H1 (cell line): ENCODE results near the gene NSD2. TPM values are rescaled to one million over a fixed set of nuclear protein-coding genes. Genes with fewer than 3 reads are reported as not detected.

ENCODE experiments used
- CTCF ChIA-PET: fragments of 300-600 bp; sonication (Branson Sonifier 250); formaldehyde crosslinking; loops from one replicate; lab custom pipeline; 2021; ENCODE audit not compliant: partially characterized antibody; lab: Charles Lee
- POLR2A ChIA-PET: fragments of 300-600 bp; sonication (Branson Sonifier 250); formaldehyde crosslinking; loops from one replicate; lab custom pipeline; 2021; ENCODE audit warnings: inconsistent platforms; ENCODE audit not compliant: partially characterized antibody; lab: Charles Lee
- DNase-seq, 2 experiments: peaks; one replicate each; pipeline versions ENCODE4 v3.0.0 to v3.0.0-alpha.2; 2010 to 2022; ENCODE audit warnings: low spot score in 2 of 2, low read depth in 1 of 2, mixed read lengths in 1 of 2
- FAIRE-seq: peaks from 2 replicates; lab custom pipeline; 2011; peaks lifted over from hg19 to GRCh38; lab: Jason Lieb, UNC
- H2AFZ ChIP-seq: 2 replicates; pipeline ENCODE4 v1.8.1; 2012; ENCODE audit warnings: low read length, inconsistent platforms
- H2AK5ac ChIP-seq: 2 replicates; pipeline ENCODE4 v1.6.1; 2013; ENCODE audit warnings: low read depth, low read length
- H2BK120ac ChIP-seq: replicated peaks from 2 replicates; pipeline ENCODE3; 2013; ENCODE audit warnings: low read depth, low read length, inconsistent platforms
- H2BK12ac ChIP-seq: 2 replicates; pipeline ENCODE4 v1.6.1; 2013; ENCODE audit warnings: low read depth, low read length
- H2BK15ac ChIP-seq: 2 replicates; pipeline ENCODE4 v1.6.1; 2013; ENCODE audit warnings: low read length
- H2BK20ac ChIP-seq: 2 replicates; pipeline ENCODE4 v1.6.1; 2013; ENCODE audit warnings: low read length
- H2BK5ac ChIP-seq: 2 replicates; pipeline ENCODE4 v1.6.1; 2013; ENCODE audit warnings: low read depth, low read length
- H3K14ac ChIP-seq: 2 replicates; pipeline ENCODE4 v1.6.1; 2013; ENCODE audit warnings: inconsistent platforms; ENCODE audit not compliant: insufficient read length
- H3K18ac ChIP-seq: 2 replicates; pipeline ENCODE4 v1.6.1; 2013; ENCODE audit warnings: low read length; ENCODE audit errors: extremely low read depth
- H3K23ac ChIP-seq: 2 replicates; pipeline ENCODE4 v1.6.1; 2013; ENCODE audit warnings: inconsistent platforms; ENCODE audit not compliant: insufficient read length
- H3K23me2 ChIP-seq: 2 replicates; pipeline ENCODE4 v1.6.1; 2013; ENCODE audit warnings: low read depth, low read length
- H3K27ac ChIP-seq: 2 replicates; pipeline ENCODE4 v1.6.1; 2011; ENCODE audit warnings: low read depth, low read length, inconsistent platforms
- H3K27me3 ChIP-seq, 4 experiments: replicated peaks in 1 of 4; 1 replicate in 1 of 4; 2 replicates in 3 of 4; pipeline versions ENCODE4 v1.6.1 to v1.8.1; 2011 to 2013; ENCODE audit warnings: low read length in 3 of 4, mild to moderate bottlenecking in 3 of 4, inconsistent platforms in 2 of 4, mixed read lengths in 2 of 4, moderate library complexity in 1 of 4; ENCODE audit not compliant: control insufficient read depth in 3 of 4, insufficient read depth in 3 of 4; ENCODE audit errors: extremely low read depth in 1 of 4
- H3K36me3 ChIP-seq, 4 experiments: 2 replicates each; pipeline versions ENCODE4 v1.6.1 to v1.8.1; 2011 to 2013; ENCODE audit warnings: mild to moderate bottlenecking in 4 of 4, low read length in 3 of 4, moderate library complexity in 2 of 4, control low read depth in 1 of 4, inconsistent platforms in 1 of 4; ENCODE audit not compliant: insufficient read depth in 4 of 4, control insufficient read depth in 2 of 4
- H3K4ac ChIP-seq: replicated peaks from 2 replicates; pipeline ENCODE3; 2013; ENCODE audit warnings: low read length, low read depth, mixed read lengths, inconsistent platforms; ENCODE audit not compliant: insufficient read length
- H3K4me1 ChIP-seq, 4 experiments: replicated peaks in 1 of 4; 1 replicate in 1 of 4; 2 replicates in 3 of 4; pipeline versions ENCODE4 v1.6.1 to v1.8.1; 2011 to 2013; ENCODE audit warnings: low read length in 3 of 4, inconsistent platforms in 2 of 4, mixed read lengths in 1 of 4; ENCODE audit not compliant: insufficient read depth in 4 of 4, control insufficient read depth in 3 of 4
- H3K4me2 ChIP-seq, 2 experiments: 2 replicates each; pipeline versions ENCODE4 v1.6.1 to v1.8.1; 2011 to 2013; ENCODE audit warnings: low read depth in 2 of 2, low read length in 2 of 2, control low read depth in 1 of 2, inconsistent platforms in 1 of 2, mild to moderate bottlenecking in 1 of 2; ENCODE audit not compliant: insufficient read depth in 1 of 2
- H3K4me3 ChIP-seq, 4 experiments: fragments of 200-600, 300-600 bp in 1 of 4; sonication (generic), shearing (Covaris generic), sonication (Bioruptor Twin) in 1 of 4; 2 replicates each; pipeline versions ENCODE4 v1.5.1 to v1.8.1; 2011 to 2016; ENCODE audit warnings: low read length in 4 of 4, low read depth in 3 of 4, control low read depth in 2 of 4, inconsistent platforms in 2 of 4, mild to moderate bottlenecking in 2 of 4, mixed read lengths in 1 of 4, moderate library complexity in 1 of 4; ENCODE audit not compliant: insufficient read depth in 2 of 4; ENCODE audit errors: extremely low read depth in 1 of 4
- H3K56ac ChIP-seq: replicated peaks from 2 replicates; pipeline ENCODE3; 2013; ENCODE audit warnings: low read depth, mild to moderate bottlenecking, mixed read lengths, low read length, inconsistent platforms; ENCODE audit not compliant: insufficient read length
- H3K79me1 ChIP-seq: 2 replicates; pipeline ENCODE4 v1.6.1; 2013; ENCODE audit warnings: low read depth, low read length, control low read depth
- H3K79me2 ChIP-seq, 2 experiments: 2 replicates each; pipeline versions ENCODE4 v1.6.1 to v1.8.1; 2012 to 2013; ENCODE audit warnings: low read length in 2 of 2, mild to moderate bottlenecking in 2 of 2, inconsistent platforms in 1 of 2; ENCODE audit not compliant: insufficient read depth in 2 of 2, control insufficient read depth in 1 of 2
- H3K9ac ChIP-seq, 4 experiments: replicated peaks in 1 of 4; 1 replicate in 1 of 4; 2 replicates in 3 of 4; pipeline versions ENCODE4 v1.6.1 to v1.8.1; 2011 to 2013; ENCODE audit warnings: low read depth in 3 of 4, low read length in 3 of 4, control low read depth in 2 of 4, mild to moderate bottlenecking in 2 of 4, moderate library complexity in 2 of 4, inconsistent platforms in 1 of 4; ENCODE audit errors: extremely low read depth in 1 of 4
- H3K9me3 ChIP-seq, 2 experiments: 2 replicates each; pipeline versions ENCODE4 v1.6.1 to v1.8.1; 2012 to 2013; ENCODE audit warnings: mild to moderate bottlenecking in 2 of 2, moderate library complexity in 2 of 2, control low read depth in 1 of 2, inconsistent platforms in 1 of 2, low read depth in 1 of 2, low read length in 1 of 2, mixed read lengths in 1 of 2; ENCODE audit not compliant: insufficient read depth in 2 of 2
- H4K20me1 ChIP-seq, 2 experiments: replicated peaks in 1 of 2; 2 replicates each; pipeline versions ENCODE3 to v1.8.1; 2011 to 2013; ENCODE audit warnings: inconsistent platforms in 2 of 2, low read length in 2 of 2, mild to moderate bottlenecking in 1 of 2; ENCODE audit not compliant: insufficient read depth in 2 of 2, control insufficient read depth in 1 of 2
- H4K5ac ChIP-seq: 2 replicates; pipeline ENCODE4 v1.6.1; 2013; ENCODE audit warnings: low read length, low read depth, mixed read lengths, inconsistent platforms; ENCODE audit not compliant: insufficient read length
- H4K8ac ChIP-seq: 2 replicates; pipeline ENCODE4 v1.8.0; 2013; ENCODE audit warnings: mild to moderate bottlenecking, moderate library complexity, low read length, inconsistent platforms; ENCODE audit not compliant: insufficient read depth; ENCODE audit errors: extremely low read depth
- H4K91ac ChIP-seq: replicated peaks from 2 replicates; pipeline ENCODE3; 2013; ENCODE audit warnings: low read length, mixed read lengths, inconsistent platforms; ENCODE audit not compliant: insufficient read length
- ASH2L ChIP-seq: fragments of 200-600, 300-600 bp; sonication (generic); IDR thresholded peaks from one replicate; pipeline ENCODE4 v1.7.1; 2017; ENCODE audit warnings: low read length
- E2F6 ChIP-seq: IDR thresholded peaks from 2 replicates; pipeline ENCODE4 v1.6.1; 2012; ENCODE audit warnings: inconsistent platforms
- EP300 ChIP-seq, 2 experiments: IDR thresholded peaks; 1 replicate in 1 of 2; 2 replicates in 1 of 2; pipeline ENCODE4 v1.6.1; 2011 to 2012; ENCODE audit warnings: low read depth in 2 of 2, low read length in 2 of 2, mild to moderate bottlenecking in 2 of 2, borderline replicate concordance in 1 of 2, inconsistent platforms in 1 of 2, moderate library complexity in 1 of 2
- HDAC2 ChIP-seq, 2 experiments: fragments of 300-600 bp in 1 of 2; sonication (generic) in 1 of 2; IDR thresholded peaks; 2 replicates each; pipeline ENCODE4 v1.6.1; 2011 to 2012; ENCODE audit warnings: low read depth in 2 of 2, low read length in 2 of 2, mild to moderate bottlenecking in 2 of 2, moderate library complexity in 2 of 2, borderline replicate concordance in 1 of 2, inconsistent platforms in 1 of 2
- KDM5A ChIP-seq: fragments of 200-600 bp; IDR thresholded peaks from 2 replicates; pipeline ENCODE4 v1.7.1; 2012; ENCODE audit warnings: mild to moderate bottlenecking, low read length, inconsistent platforms, mixed read lengths
- SP4 ChIP-seq: IDR thresholded peaks from 2 replicates; pipeline ENCODE4 v1.6.1; 2012; ENCODE audit warnings: low read length, inconsistent platforms
- TEAD4 ChIP-seq: IDR thresholded peaks from 2 replicates; pipeline ENCODE4 v1.6.1; 2012; ENCODE audit warnings: low read depth, low read length, inconsistent platforms, mixed read lengths
- WGBS, 2 experiments: shearing (Covaris generic) in 1 of 2; methylation state at CpG; one replicate each; pipeline versions ENCODE4 v1.1.6 to v1.1.7; 2013 to 2015; ENCODE audit warnings: low lambda C conversion rate in 2 of 2, mixed read lengths in 2 of 2, inconsistent platforms in 1 of 2, low coverage in 1 of 2, missing lambda C conversion rate in 1 of 2; ENCODE audit not compliant: insufficient replicate concordance in 2 of 2, insufficient coverage in 1 of 2, insufficient read length in 1 of 2; ENCODE audit errors: extremely low coverage in 1 of 2, missing lambda C conversion rate in 1 of 2; 5-methylcytosine and 5-hydroxymethylcytosine counted together
- polyA plus RNA-seq, 7 experiments: library from polyadenylated mRNA; depleted of rRNA in 3 of 7; stranded (reverse) in 5 of 7; unstranded in 2 of 7; fragments of >200 nt in 5 of 7; fragments of 200-250 nt in 2 of 7; gene quantifications; 1 replicate in 5 of 7; 2 replicates in 1 of 7; 4 replicates in 1 of 7; pipeline versions ENCODE4 v1.2.1 to v1.2.3, GENCODE V29; 2011 to 2013; ENCODE audit warnings: missing spikeins in 2 of 7, mixed read lengths in 2 of 7
- total RNA-seq: library from RNA; stranded (reverse); fragmentation: NEBNext Ultra II Directional; extraction: Animal tissue kit (Norgen Biotek cat#: 25700); gene quantifications from 2 replicates; pipeline ENCODE4 v1.2.1, GENCODE V29; 2021
- TF ChIP-seq, protein P1 (sequence below), 3 experiments: IDR thresholded peaks; 1 replicate in 2 of 3; 2 replicates in 1 of 3; pipeline versions ENCODE4 v1.5.1 to v1.6.1; 2011; ENCODE audit warnings: low read length in 3 of 3, mild to moderate bottlenecking in 3 of 3, inconsistent platforms in 2 of 3, low read depth in 1 of 3, moderate library complexity in 1 of 3; ENCODE audit not compliant: insufficient read depth in 1 of 3; ENCODE audit errors: control extremely low read depth in 1 of 3

Gene NSD2
- total and polyA plus RNA-seq, 2 of the 8 experiments (the other 6 are each of a cell fraction or from before 2014, with no cell fraction given): 26.7 to 129 TPM

DNA sequence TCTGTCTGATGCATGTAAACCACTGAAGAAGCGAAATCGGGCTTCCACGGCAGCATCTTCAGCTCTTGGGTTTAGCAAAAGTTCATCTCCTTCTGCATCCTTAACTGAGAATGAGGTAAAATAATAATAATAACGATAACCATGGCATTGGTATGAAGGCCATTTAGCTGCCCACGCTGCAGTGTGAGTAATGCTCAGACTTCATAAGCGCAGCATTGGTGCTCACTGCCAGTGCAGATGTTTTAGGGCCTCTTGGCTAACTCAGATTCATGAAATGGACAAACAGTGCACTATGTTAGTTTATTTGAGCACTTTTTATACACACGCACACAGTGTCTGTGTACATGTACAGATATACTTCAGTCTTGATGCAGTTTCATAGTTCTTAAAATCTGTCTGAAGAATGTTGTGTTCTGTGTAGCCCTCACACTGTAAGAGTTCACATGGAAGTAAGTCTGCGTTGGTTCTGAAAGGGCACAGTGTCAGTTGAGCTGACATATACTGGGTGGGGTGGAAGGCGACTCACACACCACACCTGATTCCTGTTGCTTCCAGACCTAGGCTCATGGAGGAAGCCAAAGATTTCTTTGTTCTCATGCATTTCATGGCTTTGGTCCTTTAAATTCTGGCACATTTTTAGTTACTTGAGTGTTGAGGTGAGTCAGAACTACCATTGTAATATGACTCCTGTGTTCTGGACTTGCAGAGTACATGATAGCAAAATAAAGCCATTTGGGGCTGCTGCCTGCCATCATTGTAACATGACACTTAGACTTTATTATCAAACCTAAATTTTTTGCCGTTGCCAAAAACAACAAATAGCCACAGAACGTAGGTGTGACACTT lies 68.7 kb downstream of the NSD2 start:
- CTCF ChIA-PET: interaction anchor here (0.6 to 1.3 kb wide), 3 partner anchors 12 to 130 kb away, joined by 3 to 5 read pairs (median 4); no protein-coding TSS in a partner anchor
- POLR2A ChIA-PET: no interaction called here
- TF ChIP-seq KDM5A (no peak), EP300 (IDR thresholded peaks at IDR 0.05; ENCODE audit: borderline replicate concordance in 1 of 2, low read depth in 2 of 2, low read length in 2 of 2) (no peak), SP4 (no peak), TEAD4 (no peak), E2F6 (no peak), HDAC2 (IDR thresholded peaks at IDR 0.05; ENCODE audit: borderline replicate concordance in 1 of 2, low read depth in 2 of 2, low read length in 2 of 2) (no peak), ASH2L (no peak)
- TF ChIP-seq, protein P1, sequence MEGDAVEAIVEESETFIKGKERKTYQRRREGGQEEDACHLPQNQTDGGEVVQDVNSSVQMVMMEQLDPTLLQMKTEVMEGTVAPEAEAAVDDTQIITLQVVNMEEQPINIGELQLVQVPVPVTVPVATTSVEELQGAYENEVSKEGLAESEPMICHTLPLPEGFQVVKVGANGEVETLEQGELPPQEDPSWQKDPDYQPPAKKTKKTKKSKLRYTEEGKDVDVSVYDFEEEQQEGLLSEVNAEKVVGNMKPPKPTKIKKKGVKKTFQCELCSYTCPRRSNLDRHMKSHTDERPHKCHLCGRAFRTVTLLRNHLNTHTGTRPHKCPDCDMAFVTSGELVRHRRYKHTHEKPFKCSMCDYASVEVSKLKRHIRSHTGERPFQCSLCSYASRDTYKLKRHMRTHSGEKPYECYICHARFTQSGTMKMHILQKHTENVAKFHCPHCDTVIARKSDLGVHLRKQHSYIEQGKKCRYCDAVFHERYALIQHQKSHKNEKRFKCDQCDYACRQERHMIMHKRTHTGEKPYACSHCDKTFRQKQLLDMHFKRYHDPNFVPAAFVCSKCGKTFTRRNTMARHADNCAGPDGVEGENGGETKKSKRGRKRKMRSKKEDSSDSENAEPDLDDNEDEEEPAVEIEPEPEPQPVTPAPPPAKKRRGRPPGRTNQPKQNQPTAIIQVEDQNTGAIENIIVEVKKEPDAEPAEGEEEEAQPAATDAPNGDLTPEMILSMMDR (IDR thresholded peaks at IDR 0.05; ENCODE audit: control extremely low read depth in 1 of 3, insufficient read depth in 1 of 3, low read depth in 1 of 3, low read length in 3 of 3): no peak

More for the DNA sequence above, 68.7 kb downstream of the NSD2 start:
- no peak overlapping the region for H3K23ac ChIP-seq
- H3K27me3 ChIP-seq: no peaks in the 10 kb centered on the region
- no peak overlapping the region for H2BK120ac ChIP-seq
- no peak overlapping the region for H3K4ac ChIP-seq
- no peak overlapping the region; the same call in 1 of the 2 replicates for H2BK5ac ChIP-seq
- H2AFZ ChIP-seq: no peak overlapping the region
- H4K91ac ChIP-seq: no peak overlapping the region
- no peak overlapping the region for H3K56ac ChIP-seq
- H3K4me1 ChIP-seq: no peaks in the 10 kb centered on the region
- WGBS, 2 experiments: 89% methylated on average over 11 of the region's 11 CpGs; no CpG with 5 or more reads in 1 of the 2 experiments
- no peak overlapping the region for H3K4me3 ChIP-seq
- no peak overlapping the region for H2BK15ac ChIP-seq
- H3K9ac ChIP-seq: no peak overlapping the region
- no peak overlapping the region for H4K5ac ChIP-seq
- no peak overlapping the region for H3K4me2 ChIP-seq
- H2BK20ac ChIP-seq: no peak overlapping the region
- no peak overlapping the region for H3K18ac ChIP-seq
- H3K79me1 ChIP-seq: no peaks in the 10 kb centered on the region
- H3K9me3 ChIP-seq: no peaks in the 10 kb centered on the region
- H3K79me2 ChIP-seq: no peaks in the 10 kb centered on the region
- DNase-seq (no peak), FAIRE-seq (no peak)
- no peak overlapping the region for H3K27ac ChIP-seq
- H4K8ac ChIP-seq: no peak overlapping the region
- no peak overlapping the region for H3K14ac ChIP-seq
- H3K36me3 ChIP-seq: peaks cover 16 to 50% (median 36%) of the 10 kb centered on the region in 4 experiments
- H4K20me1 ChIP-seq: peaks cover 6% of the 10 kb centered on the region in 2 experiments
- H2BK12ac ChIP-seq: no peak overlapping the region
- H3K23me2 ChIP-seq: no peaks in the 10 kb centered on the region
- H2AK5ac ChIP-seq: no peak overlapping the region
